Right lobe of liver (tissue), 4 donors: ENCODE data around the gene MYO3B.

Experiments used
- CTCF ChIP-seq, 4 donors: fragments of 200-600 bp in 3 of 4; fragments of 450-650 bp in 1 of 4; IDR thresholded peaks; one replicate each; pipeline versions ENCODE4 v1.5.1 to v1.8.0; 2016 to 2022; ENCODE audit warnings: antibody characterized with exemption in 4 of 4, mild to moderate bottlenecking in 2 of 4
- POLR2A ChIP-seq: fragments of 450-650 bp; IDR thresholded peaks from one replicate; pipeline ENCODE4 v1.6.1; 2017; ENCODE audit warnings: antibody characterized with exemption, mild to moderate bottlenecking
- donor health status: DM: no; HTN: no; CAD: no.
- donor health status: DM: no; HTN: no; CAD: no.
- donor health status: DM: no; HTN: yes; CAD: no.

GRCh38 chr2:170212625-170213280 is 34.8 kb downstream of the MYO3B start:
- no peak for TF ChIP-seq POLR2A
- no peak for TF ChIP-seq CTCF (IDR thresholded peaks at IDR 0.05)
